Heart left ventricle (tissue), 13 donors: ENCODE results near the gene NR4A1.

Source experiments
- POLR2A ChIP-seq, 2 donors: fragments of 450-650 bp; IDR thresholded peaks; one replicate each; pipeline ENCODE4 v1.6.1; 2017; ENCODE audit warnings: antibody characterized with exemption in 2 of 2, mild to moderate bottlenecking in 2 of 2, moderate library complexity in 2 of 2
- TF ChIP-seq, protein P1 (sequence below), 12 donors: fragments of 200-600 bp; sonication (generic) in 4 of 12; IDR thresholded peaks; one replicate each; pipeline versions ENCODE4 v1.5.0 to v1.8.0; 2018 to 2022; ENCODE audit warnings: antibody characterized with exemption in 12 of 12, mild to moderate bottlenecking in 5 of 12
- donor health status: ischemic (EF 13 %, LVEDD 7.1; RV severe dilation, severe dysfunction).
- donor health status: DM: no; HTN: yes; CAD: no.
- donor health status: DM: no; HTN: no; CAD: no.
- donor health status: ischemic (EF 25% LVEDD 6.9; RV normal size, moderate dysfunction).
- donor health status: ischemic (EF 25% LVEDD 5.7; RV mildly dilated, moderate dysfunction).
- donor health status: ischemic (EF 35%, LVEDD 5.7; RV mildly dilated, moderate dysfunction).
- donor health status: nonischemic (EF 11% LVEDD 7.7; RV severe dilation, severe dysfunction).
- donor health status: DM: yes; HTN: yes; CAD: no.
- donor health status: PGD.
- donor health status: ischemic (EF 29% LVEDD 5.4; RV normal size, mild dysfunction).
- donor health status: nonischemic (EF 23%, LVEDD 6.1; RV moderate dilation, normal function).

DNA sequence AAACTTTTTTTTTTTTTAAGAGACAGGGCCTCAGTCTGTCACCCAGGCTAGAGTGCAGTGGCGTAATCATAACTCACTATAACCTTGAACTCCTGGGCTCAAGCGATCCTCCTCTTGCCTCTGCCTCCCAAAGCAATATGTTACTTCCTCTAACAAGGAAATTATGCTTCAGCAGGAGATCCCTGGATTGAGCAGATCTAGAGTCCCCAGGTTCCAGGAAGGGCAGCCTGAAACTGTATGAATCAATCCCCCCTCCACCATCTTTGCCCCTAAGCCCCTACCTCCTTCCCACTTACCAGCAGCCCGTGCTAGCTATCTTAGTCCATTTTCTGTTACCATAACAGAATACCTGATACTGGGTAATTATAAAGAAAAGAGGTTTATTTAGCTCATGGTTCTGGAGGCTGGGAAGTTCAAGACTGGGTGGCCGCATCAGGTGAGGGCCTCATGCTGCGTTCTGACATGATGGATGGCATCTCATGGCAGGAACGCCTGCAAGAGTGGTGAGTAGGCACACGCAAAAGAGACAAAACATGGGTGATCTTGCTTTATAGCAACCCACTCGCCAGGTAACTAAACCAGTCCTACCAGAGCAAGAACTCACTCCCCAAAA lies 39.5 kb upstream of the NR4A1 start:
- TF ChIP-seq, protein P1, sequence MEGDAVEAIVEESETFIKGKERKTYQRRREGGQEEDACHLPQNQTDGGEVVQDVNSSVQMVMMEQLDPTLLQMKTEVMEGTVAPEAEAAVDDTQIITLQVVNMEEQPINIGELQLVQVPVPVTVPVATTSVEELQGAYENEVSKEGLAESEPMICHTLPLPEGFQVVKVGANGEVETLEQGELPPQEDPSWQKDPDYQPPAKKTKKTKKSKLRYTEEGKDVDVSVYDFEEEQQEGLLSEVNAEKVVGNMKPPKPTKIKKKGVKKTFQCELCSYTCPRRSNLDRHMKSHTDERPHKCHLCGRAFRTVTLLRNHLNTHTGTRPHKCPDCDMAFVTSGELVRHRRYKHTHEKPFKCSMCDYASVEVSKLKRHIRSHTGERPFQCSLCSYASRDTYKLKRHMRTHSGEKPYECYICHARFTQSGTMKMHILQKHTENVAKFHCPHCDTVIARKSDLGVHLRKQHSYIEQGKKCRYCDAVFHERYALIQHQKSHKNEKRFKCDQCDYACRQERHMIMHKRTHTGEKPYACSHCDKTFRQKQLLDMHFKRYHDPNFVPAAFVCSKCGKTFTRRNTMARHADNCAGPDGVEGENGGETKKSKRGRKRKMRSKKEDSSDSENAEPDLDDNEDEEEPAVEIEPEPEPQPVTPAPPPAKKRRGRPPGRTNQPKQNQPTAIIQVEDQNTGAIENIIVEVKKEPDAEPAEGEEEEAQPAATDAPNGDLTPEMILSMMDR (IDR thresholded peaks at IDR 0.05) = no peak
- no peak for TF ChIP-seq POLR2A (IDR thresholded peaks at IDR 0.05)
